HepG2 (cell line): ENCODE data around the gene TMBIM6. TPM values are rescaled to one million over a fixed set of nuclear protein-coding genes. Genes with fewer than 3 reads are reported as not detected.

Experiments
- CBFB ChIP-seq: sonication (generic); formaldehyde crosslinking; IDR thresholded peaks from 2 replicates; pipeline ENCODE4 v1.4.0; 2020; ENCODE audit warnings: missing genetic modification reagents
- DBP ChIP-seq: sonication (generic); formaldehyde crosslinking; IDR thresholded peaks from 2 replicates; pipeline ENCODE4 v1.4.0; 2020; ENCODE audit warnings: missing genetic modification reagents; ENCODE audit errors: not compliant biosample characterization
- ETV5 ChIP-seq: IDR thresholded peaks from 2 replicates; pipeline ENCODE4 v1.6.1; 2018; ENCODE audit warnings: missing biosample characterization, missing genetic modification reagents, inconsistent platforms, borderline replicate concordance
- GZF1 ChIP-seq: sonication (generic); formaldehyde crosslinking; IDR thresholded peaks from 2 replicates; pipeline ENCODE4 v1.5.1; 2020; ENCODE audit warnings: mild to moderate bottlenecking, missing genetic modification reagents
- HHEX ChIP-seq: IDR thresholded peaks from 2 replicates; pipeline ENCODE4 v1.6.1; 2016; ENCODE audit warnings: control low read depth
- HMGA1 ChIP-seq: sonication (generic); formaldehyde crosslinking; conservative IDR thresholded peaks from 2 replicates; pipeline ENCODE4 v1.4.0; 2020; ENCODE audit warnings: missing genetic modification reagents
- HNRNPK ChIP-seq: fragments of 200-400 bp; formaldehyde crosslinking; IDR thresholded peaks from 2 replicates; pipeline ENCODE4 v1.6.1; 2018; ENCODE audit warnings: low read length, low read depth, moderate library complexity, mild to moderate bottlenecking; ENCODE audit not compliant: poor library complexity, severe bottlenecking
- KDM5B ChIP-seq: sonication (generic); formaldehyde crosslinking; IDR thresholded peaks from 2 replicates; pipeline ENCODE4 v1.4.0; 2020; ENCODE audit warnings: missing genetic modification reagents, mild to moderate bottlenecking, borderline replicate concordance
- MIXL1 ChIP-seq: IDR thresholded peaks from 2 replicates; pipeline ENCODE4 v1.6.1; 2016
- PLSCR1 ChIP-seq: sonication (generic); formaldehyde crosslinking; IDR thresholded peaks from 2 replicates; pipeline ENCODE4 v1.5.0; 2020; ENCODE audit warnings: missing genetic modification reagents, mild to moderate bottlenecking, borderline replicate concordance
- SPEN ChIP-seq: sonication (generic); formaldehyde crosslinking; IDR thresholded peaks from 2 replicates; pipeline ENCODE4 v1.5.1; 2020; ENCODE audit warnings: low read depth, mild to moderate bottlenecking, missing genetic modification reagents
- ZC3H4 ChIP-seq: sonication (generic); formaldehyde crosslinking; IDR thresholded peaks from 2 replicates; pipeline ENCODE4 v1.4.0; 2020; ENCODE audit warnings: missing genetic modification reagents, borderline replicate concordance
- ZFAT ChIP-seq: sonication (generic); formaldehyde crosslinking; conservative IDR thresholded peaks from 2 replicates; pipeline ENCODE4 v1.8.1; 2023; ENCODE audit warnings: missing genetic modification reagents, inconsistent platforms
- ZNF253 ChIP-seq: sonication (generic); formaldehyde crosslinking; IDR thresholded peaks from 2 replicates; pipeline ENCODE4 v1.8.0; 2022; ENCODE audit warnings: mild to moderate bottlenecking, missing genetic modification reagents, borderline replicate concordance
- ZNF432 ChIP-seq: sonication (generic); formaldehyde crosslinking; IDR thresholded peaks from 2 replicates; pipeline ENCODE4 v1.5.0; 2020; ENCODE audit warnings: missing genetic modification reagents, mild to moderate bottlenecking, borderline replicate concordance
- ZNF512B ChIP-seq: sonication (generic); formaldehyde crosslinking; IDR thresholded peaks from 2 replicates; pipeline ENCODE4 v1.5.1; 2020; ENCODE audit warnings: missing genetic modification reagents, mild to moderate bottlenecking, borderline replicate concordance
- ZSCAN29 ChIP-seq: sonication (generic); formaldehyde crosslinking; conservative IDR thresholded peaks from 2 replicates; pipeline ENCODE4 v1.4.0; 2020; ENCODE audit warnings: mild to moderate bottlenecking, missing genetic modification reagents
- polyA plus RNA-seq, 8 experiments: library from polyadenylated mRNA; depleted of rRNA in 3 of 8; stranded (reverse) in 7 of 8; unstranded in 1 of 8; fragments of >200 nt; fragmentation: Illumina TruSeq in 4 of 8; extraction: Trizol in 4 of 8; gene quantifications; 2 replicates each; pipeline versions ENCODE4 v1.2.1 to v1.2.3, GENCODE V29; 2011 to 2016; ENCODE audit warnings: low read depth in 4 of 8, missing spikeins in 1 of 8, mixed read lengths in 1 of 8; ENCODE audit not compliant: insufficient read depth in 1 of 8
- total RNA-seq, 5 experiments: library from RNA; depleted of rRNA; stranded (reverse); fragments of >200 nt; fragmentation: Illumina TruSeq; extraction: Trizol; gene quantifications; 2 replicates each; pipeline ENCODE4 v1.2.3, GENCODE V29; 2016; ENCODE audit warnings: low read depth in 1 of 5
- TF ChIP-seq, protein P1 (sequence below): sonication (generic); formaldehyde crosslinking; IDR thresholded peaks from 2 replicates; pipeline ENCODE4 v1.4.0; 2020; ENCODE audit warnings: missing genetic modification reagents, mild to moderate bottlenecking, borderline replicate concordance
- TF ChIP-seq, protein P2 (sequence below): sonication (generic); formaldehyde crosslinking; IDR thresholded peaks from 2 replicates; pipeline ENCODE4 v1.4.0; 2020; ENCODE audit warnings: missing genetic modification reagents, borderline replicate concordance

TMBIM6 gene
- total and polyA plus RNA-seq, 2 of the 13 experiments (the other 11 are each of a cell fraction or from before 2014, with no cell fraction given): 412 to 468 TPM

- TF ChIP-seq, protein P1, sequence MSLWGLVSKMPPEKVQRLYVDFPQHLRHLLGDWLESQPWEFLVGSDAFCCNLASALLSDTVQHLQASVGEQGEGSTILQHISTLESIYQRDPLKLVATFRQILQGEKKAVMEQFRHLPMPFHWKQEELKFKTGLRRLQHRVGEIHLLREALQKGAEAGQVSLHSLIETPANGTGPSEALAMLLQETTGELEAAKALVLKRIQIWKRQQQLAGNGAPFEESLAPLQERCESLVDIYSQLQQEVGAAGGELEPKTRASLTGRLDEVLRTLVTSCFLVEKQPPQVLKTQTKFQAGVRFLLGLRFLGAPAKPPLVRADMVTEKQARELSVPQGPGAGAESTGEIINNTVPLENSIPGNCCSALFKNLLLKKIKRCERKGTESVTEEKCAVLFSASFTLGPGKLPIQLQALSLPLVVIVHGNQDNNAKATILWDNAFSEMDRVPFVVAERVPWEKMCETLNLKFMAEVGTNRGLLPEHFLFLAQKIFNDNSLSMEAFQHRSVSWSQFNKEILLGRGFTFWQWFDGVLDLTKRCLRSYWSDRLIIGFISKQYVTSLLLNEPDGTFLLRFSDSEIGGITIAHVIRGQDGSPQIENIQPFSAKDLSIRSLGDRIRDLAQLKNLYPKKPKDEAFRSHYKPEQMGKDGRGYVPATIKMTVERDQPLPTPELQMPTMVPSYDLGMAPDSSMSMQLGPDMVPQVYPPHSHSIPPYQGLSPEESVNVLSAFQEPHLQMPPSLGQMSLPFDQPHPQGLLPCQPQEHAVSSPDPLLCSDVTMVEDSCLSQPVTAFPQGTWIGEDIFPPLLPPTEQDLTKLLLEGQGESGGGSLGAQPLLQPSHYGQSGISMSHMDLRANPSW (CRISPR knock-in tag): no peak
- TF ChIP-seq ETV5 (no peak), ZNF512B (CRISPR knock-in tag) (no peak), ZNF253 (CRISPR knock-in tag) (no peak), KDM5B (no peak), ZSCAN29 (CRISPR knock-in tag) (no peak), ZC3H4 (CRISPR knock-in tag) (no peak), DBP (no peak), SPEN (CRISPR knock-in tag) (no peak), CBFB (CRISPR knock-in tag) (no peak), ZNF432 (CRISPR knock-in tag) (no peak), HHEX (CRISPR knock-in tag) (peak; percentile 30; the same call in 1 of the 2 replicates), HMGA1 (no peak), MIXL1 (no peak), HNRNPK (no peak), ZFAT (CRISPR knock-in tag) (no peak), PLSCR1 (no peak), GZF1 (CRISPR knock-in tag) (no peak)
- TF ChIP-seq, protein P2, sequence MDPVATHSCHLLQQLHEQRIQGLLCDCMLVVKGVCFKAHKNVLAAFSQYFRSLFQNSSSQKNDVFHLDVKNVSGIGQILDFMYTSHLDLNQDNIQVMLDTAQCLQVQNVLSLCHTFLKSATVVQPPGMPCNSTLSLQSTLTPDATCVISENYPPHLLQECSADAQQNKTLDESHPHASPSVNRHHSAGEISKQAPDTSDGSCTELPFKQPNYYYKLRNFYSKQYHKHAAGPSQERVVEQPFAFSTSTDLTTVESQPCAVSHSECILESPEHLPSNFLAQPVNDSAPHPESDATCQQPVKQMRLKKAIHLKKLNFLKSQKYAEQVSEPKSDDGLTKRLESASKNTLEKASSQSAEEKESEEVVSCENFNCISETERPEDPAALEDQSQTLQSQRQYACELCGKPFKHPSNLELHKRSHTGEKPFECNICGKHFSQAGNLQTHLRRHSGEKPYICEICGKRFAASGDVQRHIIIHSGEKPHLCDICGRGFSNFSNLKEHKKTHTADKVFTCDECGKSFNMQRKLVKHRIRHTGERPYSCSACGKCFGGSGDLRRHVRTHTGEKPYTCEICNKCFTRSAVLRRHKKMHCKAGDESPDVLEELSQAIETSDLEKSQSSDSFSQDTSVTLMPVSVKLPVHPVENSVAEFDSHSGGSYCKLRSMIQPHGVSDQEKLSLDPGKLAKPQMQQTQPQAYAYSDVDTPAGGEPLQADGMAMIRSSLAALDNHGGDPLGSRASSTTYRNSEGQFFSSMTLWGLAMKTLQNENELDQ (CRISPR knock-in tag): no peak
Observed at GRCh38 chr12:49741882-49742620, 694 bp downstream of the TMBIM6 start (continued).
